HG03571 (cell line): ENCODE results near the gene KCNK5.

Experiments used
- ATAC-seq: cut with Tn5 transposase; IDR thresholded peaks from one replicate; pipeline ENCODE4 v1.9.1; 2021; ENCODE audit not compliant: unreplicated experiment

The KCNK5 gene

DNA sequence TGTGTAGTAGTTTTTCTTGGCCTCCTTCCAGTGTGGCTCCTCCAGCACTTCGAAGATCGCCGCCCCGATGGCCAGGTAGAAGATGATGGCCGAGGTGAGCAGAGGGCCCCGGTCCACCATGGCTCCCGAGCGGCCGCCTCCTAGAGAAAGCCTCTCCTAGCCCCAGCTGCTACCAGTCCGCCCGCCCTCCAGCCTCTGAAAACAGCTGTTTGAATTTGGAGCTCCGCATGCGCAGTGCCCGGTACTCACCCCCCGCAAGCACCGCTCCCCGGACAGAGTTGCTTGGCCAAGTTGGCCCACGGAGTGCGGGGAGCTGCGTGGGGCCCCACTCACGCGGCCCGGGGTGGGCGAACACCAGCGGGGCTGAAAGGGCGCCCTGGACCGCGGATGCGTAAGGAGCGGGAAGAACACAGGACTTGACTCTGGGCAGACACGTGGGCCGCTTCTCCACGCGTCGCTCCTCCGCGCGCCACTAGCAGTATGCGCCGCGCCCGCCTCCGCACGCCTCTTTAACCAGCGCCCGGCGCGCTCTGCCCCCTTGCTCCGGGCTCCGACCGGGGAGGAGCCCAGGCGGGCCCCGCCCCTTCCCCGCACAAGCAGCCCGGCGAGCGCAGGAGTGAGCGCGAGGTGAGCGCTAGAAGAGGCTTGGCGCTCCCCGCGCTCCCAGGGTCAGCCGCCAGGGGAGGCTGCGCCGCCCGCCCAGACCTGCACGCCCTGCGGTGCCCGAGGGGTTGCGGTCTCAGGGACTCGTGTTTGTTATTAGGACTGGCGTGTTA is at the start of gene KCNK5:
TSS of gene KCNK5 (minus strand) at position 484 of the 776 bp plus-strand sequence. CDS start at position 120, 364 bp downstream.
- peak; percentile 60 for ATAC-seq

DNA sequence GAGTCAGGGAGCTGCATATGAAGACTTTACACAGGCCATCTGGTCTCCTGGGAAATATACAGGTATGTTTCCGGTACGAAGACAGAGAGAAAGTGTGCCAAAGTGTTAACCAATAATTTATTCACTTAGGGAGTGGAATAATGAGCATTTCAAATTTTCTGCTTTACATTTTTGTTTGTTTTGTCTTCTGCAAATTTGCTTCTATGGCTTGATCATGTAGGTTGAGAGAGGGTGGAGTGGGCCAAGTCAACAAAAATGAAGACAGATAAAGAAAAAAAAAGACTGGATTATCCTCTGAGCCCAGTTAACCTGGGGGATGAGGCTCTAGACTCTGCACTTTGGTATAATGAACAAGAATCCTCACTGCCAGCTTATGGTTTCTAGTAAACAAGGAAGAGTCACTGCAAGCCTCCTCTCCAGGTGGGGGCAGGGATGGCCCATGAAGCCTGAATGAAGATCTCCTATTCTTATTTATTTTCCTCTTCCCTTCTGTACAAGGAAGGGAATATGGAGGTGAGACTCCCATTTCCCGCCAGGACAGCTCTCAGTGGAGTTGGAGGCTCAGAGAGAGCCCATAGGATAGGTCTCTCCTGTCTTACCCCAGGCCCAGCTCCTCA is 47.2 kb upstream of the KCNK5 start:
- ATAC-seq = no peak

- no peak for ATAC-seq
These were observed 45.6 kb upstream of the KCNK5 start for GRCh38 chr6:39274903-39275302.

DNA sequence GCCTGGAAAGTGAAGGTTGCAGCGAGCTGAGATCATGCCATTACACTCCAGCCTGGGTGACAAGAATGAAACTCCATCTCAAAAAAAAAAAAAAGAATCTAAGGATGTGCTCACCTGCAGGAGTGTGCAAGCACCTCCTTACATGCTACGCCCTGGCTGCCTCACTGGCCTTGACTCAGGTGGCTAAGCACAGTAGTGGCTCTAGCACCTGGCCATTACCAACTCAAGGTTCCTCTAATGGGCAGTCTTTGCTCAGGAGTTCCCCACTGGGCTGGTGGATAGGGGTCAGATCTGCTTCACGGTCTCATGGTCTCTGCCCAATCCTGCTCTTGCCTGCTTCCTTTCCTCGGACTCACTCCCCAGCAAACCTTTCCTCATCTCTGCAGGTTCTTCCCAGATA is 45.2 kb upstream of the KCNK5 start:
- no peak for ATAC-seq

DNA sequence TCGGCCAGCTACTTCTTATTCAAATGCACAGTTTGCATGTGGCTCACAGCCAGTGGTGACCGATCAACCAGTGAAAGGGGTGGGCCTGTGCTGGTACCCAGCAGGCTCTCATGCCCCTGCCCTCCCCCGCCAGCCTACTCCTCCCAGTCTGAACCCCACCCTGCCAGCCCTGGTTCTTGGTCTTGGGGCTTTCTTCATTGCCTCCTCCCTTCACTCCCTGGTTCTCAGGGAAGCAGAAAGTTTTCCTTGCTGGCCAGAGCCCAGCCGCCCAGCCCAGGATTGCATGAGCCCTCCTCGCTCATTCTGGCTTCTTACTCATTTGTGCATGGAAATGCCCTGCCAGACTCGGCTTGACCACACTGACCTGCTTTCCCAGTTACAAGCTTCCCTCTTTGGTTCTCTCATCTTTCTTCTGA is 44.1 kb upstream of the KCNK5 start:
- ATAC-seq = no peak

GRCh38 chr6:39269961-39270360 is 40.7 kb upstream of the KCNK5 start:
- ATAC-seq = no peak

DNA sequence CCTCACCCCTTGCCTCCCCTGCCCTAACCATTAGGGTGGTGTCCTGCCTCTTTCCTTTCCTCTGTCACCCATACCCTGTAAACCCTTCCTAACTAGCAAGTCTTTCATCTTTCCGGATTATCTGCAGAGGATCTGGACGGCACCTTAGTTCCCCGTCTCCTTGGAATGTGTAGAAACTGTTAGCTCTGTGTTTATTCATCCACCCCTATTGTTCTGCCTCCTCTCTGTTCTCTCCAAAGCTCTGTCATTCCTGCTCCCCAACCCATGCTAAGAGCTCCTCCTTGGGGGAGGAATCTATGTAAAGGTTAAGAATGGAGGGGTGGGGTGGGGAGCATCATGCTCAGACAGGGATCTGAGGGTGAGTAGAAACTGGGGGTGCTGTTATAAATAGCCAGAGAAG is 39.4 kb upstream of the KCNK5 start:
- ATAC-seq = no peak

DNA sequence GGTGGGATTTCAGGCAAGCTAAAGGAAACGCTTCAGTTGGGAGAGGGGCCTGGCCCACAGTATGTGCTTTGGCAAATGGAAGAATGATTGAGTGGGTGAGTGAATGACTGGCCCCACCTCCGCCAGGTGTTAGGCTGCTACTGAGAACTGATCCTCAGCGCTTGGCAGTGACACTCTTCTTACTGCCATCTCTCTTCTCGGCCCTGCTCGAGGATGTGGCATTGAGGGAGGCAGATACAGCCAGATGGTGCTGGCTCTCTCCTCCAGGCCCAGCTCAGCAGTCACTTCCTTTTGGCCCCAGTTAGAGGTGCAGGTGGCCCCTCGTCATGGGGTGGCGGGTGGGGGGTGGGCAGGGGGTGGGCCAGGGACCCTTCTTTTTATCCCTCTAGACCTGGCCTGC is 38.9 kb upstream of the KCNK5 start:
- ATAC-seq = no peak

DNA sequence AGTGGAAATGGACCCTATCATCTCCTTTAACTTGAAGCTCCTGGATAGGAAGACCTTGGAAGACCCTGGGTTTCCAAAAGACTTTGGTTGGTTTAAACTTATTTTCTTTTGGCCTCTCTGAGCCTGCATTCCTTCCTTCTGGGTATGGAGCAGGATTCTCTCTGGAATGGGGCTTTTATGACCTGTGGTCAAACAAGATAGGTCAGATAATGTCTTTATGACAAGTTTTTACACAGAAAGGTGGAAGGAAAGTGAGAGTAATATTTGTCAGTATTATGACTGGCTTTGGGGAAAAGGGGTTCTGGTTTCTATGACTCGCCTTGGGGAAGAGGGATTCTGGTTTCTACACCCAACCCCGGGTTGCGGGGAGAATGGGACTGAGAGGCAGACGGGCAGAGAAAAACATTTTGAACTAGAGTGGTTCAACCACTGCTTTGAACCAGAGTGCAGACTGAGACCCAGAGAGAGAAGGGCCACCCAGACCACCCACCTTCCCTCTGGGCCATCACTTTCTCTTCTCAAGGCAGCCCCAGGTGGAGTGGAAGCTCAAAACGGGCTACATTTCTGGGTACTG is 37.6 kb upstream of the KCNK5 start:
- ATAC-seq = no peak

GRCh38 chr6:39266375-39266774 is 37.1 kb upstream of the KCNK5 start:
- no peak for ATAC-seq

DNA sequence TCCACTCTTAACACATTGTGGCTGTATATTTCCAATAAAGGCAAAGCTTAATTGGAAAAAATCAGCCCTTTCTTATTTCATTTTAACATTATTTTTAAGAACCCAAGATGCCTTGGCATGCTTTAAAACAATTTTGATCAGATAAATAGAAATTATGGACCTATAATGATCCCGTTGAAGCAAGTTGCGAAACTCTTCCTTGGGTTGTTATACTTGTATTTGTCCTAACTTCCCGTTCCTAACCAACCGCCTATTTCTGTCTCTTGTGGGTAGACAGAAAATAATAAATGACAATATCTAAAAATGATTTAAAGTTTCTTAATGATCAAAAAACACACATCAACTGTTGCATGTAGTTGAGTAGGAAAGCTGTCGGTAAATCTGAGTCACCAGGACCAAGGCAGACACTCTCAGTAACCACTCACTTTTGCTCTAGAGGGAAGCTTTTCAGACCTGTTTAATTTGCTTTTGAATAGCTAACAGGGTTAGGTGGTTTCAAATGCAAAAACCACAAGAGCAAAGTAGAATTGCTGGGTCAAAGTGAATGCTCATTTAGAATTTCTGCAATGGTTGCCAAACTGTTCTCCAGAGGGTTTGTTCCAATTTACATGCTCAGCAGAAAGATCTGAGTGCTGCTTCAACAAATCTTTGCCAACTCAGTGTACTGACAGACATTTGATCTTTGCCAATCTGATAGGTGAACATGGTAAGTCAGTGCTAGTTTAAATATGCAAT is 34.2 kb upstream of the KCNK5 start:
- ATAC-seq = no peak

GRCh38 chr6:39261751-39262150 is 32.5 kb upstream of the KCNK5 start:
- no peak for ATAC-seq

DNA sequence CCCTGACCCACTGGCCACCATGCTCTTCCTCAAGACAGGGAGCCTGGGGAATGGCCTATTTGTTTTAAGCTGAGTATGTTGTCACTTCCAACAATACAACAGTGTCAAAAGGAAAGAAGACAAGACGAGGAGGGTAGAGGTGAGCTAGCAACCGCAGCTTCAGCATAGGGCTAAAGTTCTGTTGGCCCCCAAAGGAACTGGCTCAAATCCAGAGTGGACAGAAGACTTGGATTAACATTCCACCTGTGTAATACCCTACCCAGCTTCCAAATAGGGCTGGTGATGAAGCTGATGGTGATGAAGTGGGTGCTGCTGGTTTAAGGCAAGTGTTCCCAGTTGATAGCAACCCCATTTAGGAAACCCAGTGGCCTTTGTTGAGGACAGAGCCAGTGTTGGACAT is 31.7 kb upstream of the KCNK5 start:
- ATAC-seq = no peak

DNA sequence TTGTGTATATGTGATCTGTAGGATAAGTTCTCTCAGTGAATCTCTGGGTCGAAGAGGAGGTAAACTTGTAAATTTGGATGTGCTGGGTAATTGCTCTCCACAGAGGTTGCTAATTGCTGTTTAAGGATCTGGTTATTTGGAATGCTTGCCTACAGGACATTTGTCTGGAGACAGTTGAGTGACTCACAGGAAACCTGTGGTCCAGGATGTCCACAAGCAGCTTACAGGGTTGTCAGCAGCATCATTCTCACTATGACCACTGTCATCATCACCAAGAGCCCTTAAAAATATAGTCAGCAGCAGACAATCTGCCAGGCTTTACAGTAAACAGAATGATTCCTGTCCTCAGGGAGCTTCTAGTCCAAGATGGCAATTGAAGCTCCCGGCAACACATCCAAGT is 31.2 kb upstream of the KCNK5 start:
- no peak for ATAC-seq

DNA sequence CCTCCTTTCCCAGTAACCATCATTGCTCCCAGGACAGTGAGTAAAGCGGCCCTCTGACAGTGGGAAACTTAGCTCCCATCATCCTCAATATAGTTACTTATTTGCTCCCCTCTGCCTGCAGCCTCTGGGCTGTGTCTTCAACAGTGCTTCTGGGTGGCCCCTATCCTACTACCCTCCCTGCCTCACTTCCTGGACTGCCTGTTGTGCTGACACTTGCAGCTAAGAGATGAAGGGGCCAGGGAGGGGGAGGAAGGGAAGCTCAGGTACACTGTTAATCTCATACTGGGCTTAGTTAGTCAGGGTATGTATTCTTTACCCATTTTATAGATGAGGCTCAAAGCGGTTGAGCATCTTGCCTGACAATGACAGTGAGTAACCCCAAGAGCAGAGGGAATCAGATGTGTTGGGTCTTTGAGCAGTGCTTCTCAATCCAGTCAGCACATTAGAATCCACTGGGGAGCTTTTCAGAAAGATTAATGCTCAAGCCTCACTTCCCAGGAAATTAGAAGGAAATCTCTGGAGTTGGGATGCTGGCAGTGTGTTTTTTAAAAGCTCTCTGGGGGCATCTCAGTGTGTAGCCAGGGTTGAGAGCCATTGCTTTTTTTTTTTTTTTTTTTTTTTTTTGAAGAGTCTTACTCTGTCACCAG is 27.1 kb upstream of the KCNK5 start:
- no peak for ATAC-seq

GRCh38 chr6:39254999-39255535 is 25.8 kb upstream of the KCNK5 start:
- ATAC-seq = no peak

DNA sequence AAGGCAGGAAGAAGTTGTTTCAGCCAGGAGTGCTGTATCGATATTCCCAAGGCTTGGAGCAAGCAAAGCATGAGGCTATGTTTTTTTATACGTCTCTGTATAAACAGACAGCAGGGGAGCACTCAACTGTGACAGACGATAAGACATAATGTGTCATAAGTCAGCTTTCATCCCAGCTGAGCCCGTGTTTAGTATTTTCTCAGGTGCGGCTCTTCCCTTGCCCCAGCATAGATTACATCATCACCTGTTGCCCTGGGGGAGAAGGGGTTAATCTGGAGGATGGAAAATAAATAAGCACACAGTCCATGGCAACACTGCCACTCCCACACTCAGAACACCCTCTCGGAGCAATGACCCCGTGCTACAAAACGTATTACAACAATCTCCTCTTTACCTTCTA is 22.1 kb upstream of the KCNK5 start:
- ATAC-seq = no peak

DNA sequence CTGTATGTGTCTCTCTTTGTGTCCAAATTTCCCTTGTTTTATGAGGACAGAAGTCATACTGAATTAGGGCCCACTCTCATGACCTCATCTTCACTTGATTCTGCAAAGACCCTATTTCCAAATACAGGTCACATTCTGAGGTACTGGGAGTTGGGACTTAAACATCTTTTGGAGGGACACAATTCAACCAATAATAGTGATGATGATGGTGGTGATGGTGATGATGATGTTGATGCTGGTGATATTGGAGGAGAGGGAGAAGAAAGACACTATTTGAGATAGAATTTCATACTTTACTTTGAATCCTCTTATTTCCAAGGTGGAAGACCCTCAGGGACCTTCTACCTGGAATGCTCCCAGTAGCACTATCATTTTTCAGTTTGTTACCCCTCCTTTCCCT is 21.2 kb upstream of the KCNK5 start:
- no peak for ATAC-seq

GRCh38 chr6:39249278-39249677 is 20.0 kb upstream of the KCNK5 start:
- ATAC-seq = no peak

DNA sequence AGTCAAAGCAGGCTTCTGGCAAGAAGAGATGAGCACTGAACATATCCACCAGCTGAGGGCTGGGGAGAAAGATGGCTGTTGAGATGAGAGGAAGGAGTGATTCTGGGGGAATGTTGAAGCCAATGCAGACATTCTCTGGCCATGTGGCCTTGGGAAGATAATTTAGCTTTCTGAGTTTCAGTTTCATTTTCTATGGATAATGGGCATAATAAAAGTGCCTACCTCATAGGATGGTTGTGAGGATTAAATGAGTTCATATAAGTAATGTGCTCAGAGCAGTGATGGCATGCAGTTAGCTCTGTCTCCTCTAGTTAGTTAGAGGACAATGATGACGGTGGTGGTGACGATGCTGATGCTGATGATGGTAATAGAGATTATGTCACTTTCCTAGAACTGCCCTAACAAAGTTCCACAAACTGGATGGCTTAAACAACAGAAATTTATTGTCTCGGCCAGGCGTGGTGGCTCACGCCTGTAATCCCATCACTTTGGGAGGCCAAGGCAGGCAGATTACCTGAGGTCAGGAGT is 18.5 kb upstream of the KCNK5 start:
- no peak for ATAC-seq

DNA sequence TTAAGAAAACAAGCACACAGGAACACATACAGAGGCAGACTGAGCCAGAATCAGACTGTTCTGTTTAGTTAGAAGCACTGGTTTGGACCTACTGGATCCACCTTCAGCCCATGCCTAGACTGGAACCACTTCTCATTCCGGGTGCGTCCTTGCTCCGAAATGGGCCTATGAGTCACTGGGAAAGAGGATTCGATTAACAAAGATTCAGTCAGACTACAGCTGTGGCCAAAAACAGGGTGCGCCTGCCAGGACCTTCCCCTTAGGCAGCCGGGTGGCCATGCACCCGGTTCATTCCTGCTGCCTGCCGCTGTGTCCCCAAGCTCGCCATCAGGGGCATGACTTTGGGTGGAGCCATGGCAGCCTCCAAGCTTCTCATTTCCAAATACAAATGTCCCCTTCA is 14.5 kb upstream of the KCNK5 start:
- ATAC-seq = no peak
